ENCODE measurements around the gene SH3RF3. TPM values are rescaled to one million over a fixed set of nuclear protein-coding genes. Genes with fewer than 3 reads are reported as not detected.

SH3RF3 gene
- total and polyA plus RNA-seq, 2 donors (not counting 1 experiment from before 2014, with no cell fraction given): 8.3 to 10.1 TPM

GRCh38 chr2:109272461-109272860 is 143.5 kb downstream of the SH3RF3 start:
- Histone ChIP-seq H3K27ac (ENCODE audit: insufficient read depth, low read length) (no peak overlapping the region), H3K79me2 (ENCODE audit: control insufficient read depth, insufficient read depth, low read length) (peaks cover 15% of the 10 kb centered on the region)

DNA sequence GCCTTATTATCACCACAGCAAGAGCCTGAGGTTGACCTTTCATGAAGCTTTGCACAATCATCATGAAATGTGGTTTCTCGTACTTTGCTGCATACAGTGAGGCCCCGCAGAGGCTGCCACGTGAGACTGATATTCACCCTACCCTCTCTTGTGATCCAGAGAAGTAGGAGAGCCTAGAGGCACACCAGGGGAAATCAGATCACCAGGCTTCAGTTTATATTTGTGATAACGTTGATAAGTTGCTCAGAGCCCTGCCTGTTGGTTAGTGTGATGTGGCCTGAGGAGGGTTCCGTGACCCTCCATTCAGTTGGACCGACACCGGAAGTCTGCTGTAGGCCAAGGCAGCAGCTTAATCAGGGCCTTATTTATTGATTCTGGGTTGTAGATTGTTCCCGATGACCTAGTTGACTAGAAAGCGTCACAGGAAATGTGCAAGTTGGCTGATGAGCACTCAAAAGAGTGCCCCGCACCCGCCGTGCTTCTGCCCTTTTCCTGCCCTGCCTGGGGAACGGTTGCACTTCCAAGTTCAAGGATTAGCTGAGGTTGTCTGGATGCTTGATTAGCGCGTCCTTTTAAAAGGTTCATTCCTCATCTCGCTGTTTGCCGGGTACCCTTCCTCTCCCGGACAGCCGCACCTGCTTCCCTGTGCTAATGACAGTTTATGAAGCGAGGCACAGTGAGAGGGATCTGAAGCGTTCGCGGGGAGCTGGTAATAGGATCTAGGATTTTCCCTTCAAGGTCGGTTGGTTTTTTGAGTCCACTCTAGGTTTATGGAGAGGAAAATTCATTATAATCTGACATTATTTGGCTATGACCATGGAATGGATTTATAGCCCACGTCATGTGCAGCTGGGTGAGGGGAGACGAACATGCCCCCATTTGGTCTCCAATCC is 146.4 kb downstream of the SH3RF3 start:
- Histone ChIP-seq H3K79me2 (ENCODE audit: control insufficient read depth, insufficient read depth, low read length) (peaks cover 21% of the 10 kb centered on the region), H4K20me1 (ENCODE audit: control insufficient read depth, extremely low read depth, insufficient read depth, low read length) (no peaks in the 10 kb centered on the region)

More at GRCh38 chr2:109272461-109272860, 143.5 kb downstream of the SH3RF3 start:
- peak overlapping the region; percentile 13 for H3K4me2 ChIP-seq (ENCODE audit: extremely low read depth, insufficient read depth, low read length)
- no peak overlapping the region for H3K4me3 ChIP-seq (replicated peaks in 1 of 4; ENCODE audit: control extremely low read depth in 1 of 4, insufficient read depth in 1 of 4, low read depth in 3 of 4, low read length in 4 of 4)
- no peaks in the 10 kb centered on the region for H3K36me3 ChIP-seq (ENCODE audit: control insufficient read depth, insufficient read depth, low read length)
- DNase-seq (ENCODE audit: low read depth in 2 of 2): peak in 1 of 2 donors; percentile 25
- H2AFZ ChIP-seq (ENCODE audit: low read length): no peak overlapping the region
- no peaks in the 10 kb centered on the region for H3K4me1 ChIP-seq (ENCODE audit: control insufficient read depth, extremely low read depth, insufficient read depth, low read length)
- no peaks in the 10 kb centered on the region for H4K20me1 ChIP-seq (ENCODE audit: control insufficient read depth, extremely low read depth, insufficient read depth, low read length)
- H3K9ac ChIP-seq (ENCODE audit: insufficient read depth, low read length): no peak overlapping the region
- TF ChIP-seq EZH2 (IDR thresholded peaks at IDR 0.05; ENCODE audit: low read length, missing control alignments) (no peak), CTCF (conservative IDR thresholded peaks at IDR 0.05 in 1 of 2, IDR thresholded peaks at IDR 0.05 in 1 of 2; ENCODE audit: low read depth in 1 of 2, low read length in 2 of 2) (no peak)
- no peaks in the 10 kb centered on the region for H3K27me3 ChIP-seq (ENCODE audit: control insufficient read depth, insufficient read depth, low read length)
- H3K9me3 ChIP-seq (ENCODE audit: control insufficient read depth, insufficient read depth, low read depth, low read length): no peaks in the 10 kb centered on the region

DNA sequence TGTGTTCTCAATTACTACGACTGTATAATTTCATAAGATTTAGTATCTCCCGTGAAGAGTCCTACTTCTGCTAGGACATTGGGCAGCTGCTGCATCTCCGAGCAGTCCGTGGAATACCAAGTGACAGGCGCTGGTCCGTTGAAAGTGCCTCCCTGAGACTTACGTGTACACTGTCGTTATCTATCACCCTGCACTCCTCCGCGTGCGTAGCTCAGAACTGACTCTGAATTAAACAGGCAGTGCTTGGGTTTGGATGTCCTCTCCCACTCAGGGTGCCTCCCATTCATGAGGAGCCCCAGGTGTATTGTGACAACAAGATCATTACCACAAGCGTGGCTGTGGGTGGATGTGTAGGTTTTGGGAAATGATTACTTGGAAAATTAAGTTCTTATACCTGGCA is 148.4 kb downstream of the SH3RF3 start:
- H3K9ac ChIP-seq (ENCODE audit: insufficient read depth, low read length): no peak overlapping the region
- H3K27me3 ChIP-seq (ENCODE audit: control insufficient read depth, insufficient read depth, low read length): no peaks in the 10 kb centered on the region
- no peak for TF ChIP-seq CTCF (conservative IDR thresholded peaks at IDR 0.05 in 1 of 2, IDR thresholded peaks at IDR 0.05 in 1 of 2; ENCODE audit: low read depth in 1 of 2, low read length in 2 of 2)
- TF ChIP-seq EZH2 (IDR thresholded peaks at IDR 0.05; ENCODE audit: low read length, missing control alignments): no peak
- no peaks in the 10 kb centered on the region for H3K4me1 ChIP-seq (ENCODE audit: control insufficient read depth, extremely low read depth, insufficient read depth, low read length)
- H3K36me3 ChIP-seq (ENCODE audit: control insufficient read depth, insufficient read depth, low read length): no peaks in the 10 kb centered on the region
- H3K4me3 ChIP-seq (replicated peaks in 1 of 4; ENCODE audit: control extremely low read depth in 1 of 4, insufficient read depth in 1 of 4, low read depth in 3 of 4, low read length in 4 of 4): no peak overlapping the region
- no peak overlapping the region for H3K4me2 ChIP-seq (ENCODE audit: extremely low read depth, insufficient read depth, low read length)
- H3K9me3 ChIP-seq (ENCODE audit: control insufficient read depth, insufficient read depth, low read depth, low read length): no peaks in the 10 kb centered on the region
- H2AFZ ChIP-seq (ENCODE audit: low read length): no peak overlapping the region
- H4K20me1 ChIP-seq (ENCODE audit: control insufficient read depth, extremely low read depth, insufficient read depth, low read length): no peaks in the 10 kb centered on the region
- DNase-seq (ENCODE audit: low read depth in 2 of 2): no peak
- no peak overlapping the region for H3K27ac ChIP-seq (ENCODE audit: insufficient read depth, low read length)
- H3K79me2 ChIP-seq (ENCODE audit: control insufficient read depth, insufficient read depth, low read length): peaks cover 23% of the 10 kb centered on the region

More for the DNA sequence above, 146.4 kb downstream of the SH3RF3 start:
- no peak for TF ChIP-seq EZH2 (IDR thresholded peaks at IDR 0.05; ENCODE audit: low read length, missing control alignments)
- Histone ChIP-seq H3K4me3 (replicated peaks in 1 of 4; ENCODE audit: control extremely low read depth in 1 of 4, insufficient read depth in 1 of 4, low read depth in 3 of 4, low read length in 4 of 4) (no peak overlapping the region), H3K9me3 (ENCODE audit: control insufficient read depth, insufficient read depth, low read depth, low read length) (no peaks in the 10 kb centered on the region), H3K4me1 (ENCODE audit: control insufficient read depth, extremely low read depth, insufficient read depth, low read length) (no peaks in the 10 kb centered on the region), H3K9ac (ENCODE audit: insufficient read depth, low read length) (no peak overlapping the region), H3K4me2 (ENCODE audit: extremely low read depth, insufficient read depth, low read length) (no peak overlapping the region), H2AFZ (ENCODE audit: low read length) (no peak overlapping the region), H3K27me3 (ENCODE audit: control insufficient read depth, insufficient read depth, low read length) (no peaks in the 10 kb centered on the region), H3K36me3 (ENCODE audit: control insufficient read depth, insufficient read depth, low read length) (no peaks in the 10 kb centered on the region), H3K27ac (ENCODE audit: insufficient read depth, low read length) (no peak overlapping the region)
- peak in 1 of 2 donors; percentile 36 for DNase-seq (ENCODE audit: low read depth in 2 of 2)

Measured in fibroblast of lung (primary cell).